Caco-2 (cell line): ENCODE measurements around the gene ARHGAP29. TPM values are rescaled to one million over a fixed set of nuclear protein-coding genes. Genes with fewer than 3 reads are reported as not detected.

Experiments used
- BruUV-seq: library from RNA; stranded (reverse); fragments of 400-500 nt; replicated peaks from 2 replicates; lab custom pipeline; 2021; lab: Mats Ljungman, UMichigan
- CTCF ChIA-PET: fragments of 300-600 bp; sonication (Branson Sonifier 250); formaldehyde crosslinking; loops from one replicate; lab custom pipeline; 2022; ENCODE audit warnings: antibody characterized with exemption; lab: Charles Lee
- POLR2A ChIA-PET: fragments of 300-600 bp; sonication (Branson Sonifier 250); formaldehyde crosslinking; loops from one replicate; lab custom pipeline; 2022; ENCODE audit warnings: antibody characterized with exemption; lab: Charles Lee
- DNase-seq, 2 experiments: peaks; one replicate each; pipeline versions ENCODE4 v3.0.0 to v3.0.0-alpha.2; 2020 to 2022
- H3K27me3 ChIP-seq: replicated peaks from 2 replicates; pipeline ENCODE4 v1.6.0; 2011; ENCODE audit warnings: low read length; ENCODE audit not compliant: control insufficient read depth, insufficient read depth
- H3K36me3 ChIP-seq: 2 replicates; pipeline ENCODE4 v1.5.1; 2011; ENCODE audit warnings: low read length; ENCODE audit not compliant: control insufficient read depth, insufficient read depth
- H3K4me1 ChIP-seq: fragments of 250-450 bp; sonication (Bioruptor Pico); 2 replicates; pipeline ENCODE4 v1.5.1; 2020; ENCODE audit warnings: mild to moderate bottlenecking
- H3K4me3 ChIP-seq: 2 replicates; pipeline ENCODE4 v1.5.1; 2011; ENCODE audit warnings: low read depth, mild to moderate bottlenecking, control low read depth, low read length
- H3K9me3 ChIP-seq: fragments of 250-450 bp; sonication (Bioruptor Pico); 2 replicates; pipeline ENCODE4 v1.5.1; 2020; ENCODE audit warnings: mild to moderate bottlenecking, moderate library complexity
- H3K27ac Mint-ChIP-seq: one replicate; pipeline ENCODE4 v1.8.0; 2022; ENCODE audit warnings: mixed read lengths; ENCODE audit not compliant: unreplicated experiment
- H3K27me3 Mint-ChIP-seq: one replicate; pipeline ENCODE4 v1.8.0; 2022; ENCODE audit warnings: mixed read lengths; ENCODE audit not compliant: insufficient read depth, unreplicated experiment
- H3K36me3 Mint-ChIP-seq: one replicate; pipeline ENCODE4 v1.8.0; 2022; ENCODE audit warnings: mild to moderate bottlenecking, mixed read lengths; ENCODE audit not compliant: insufficient read depth, unreplicated experiment
- H3K4me1 Mint-ChIP-seq: one replicate; pipeline ENCODE4 v1.8.0; 2022; ENCODE audit warnings: low read depth, mixed read lengths; ENCODE audit not compliant: unreplicated experiment
- H3K4me3 Mint-ChIP-seq: one replicate; pipeline ENCODE4 v1.8.0; 2022; ENCODE audit warnings: mild to moderate bottlenecking, moderate library complexity, mixed read lengths; ENCODE audit not compliant: unreplicated experiment
- H3K9me3 Mint-ChIP-seq: one replicate; pipeline ENCODE4 v1.8.0; 2022; ENCODE audit warnings: mixed read lengths; ENCODE audit not compliant: unreplicated experiment
- CTCF ChIP-seq, 2 experiments: fragments of 200-600 bp in 1 of 2; IDR thresholded peaks; 1 replicate in 1 of 2; 2 replicates in 1 of 2; pipeline versions ENCODE4 v1.5.1 to v1.8.0; 2011 to 2022; ENCODE audit warnings: antibody characterized with exemption in 1 of 2, control low read depth in 1 of 2, inconsistent platforms in 1 of 2, low read depth in 1 of 2, low read length in 1 of 2, mild to moderate bottlenecking in 1 of 2, moderate library complexity in 1 of 2; ENCODE audit not compliant: insufficient read depth in 1 of 2, severe bottlenecking in 1 of 2, unreplicated experiment in 1 of 2
- intact Hi-C: fragments of 100-400 bp; cut with micrococcal nuclease; formaldehyde crosslinking; loops from one replicate; pipeline ENCODE4 v1.10.0; 2022; ENCODE audit not compliant: unreplicated experiment
- total RNA-seq: library from RNA; stranded (reverse); gene quantifications from 2 replicates; pipeline ENCODE4 v1.2.3, GENCODE V29; 2022

The ARHGAP29 gene
- total RNA-seq, 1 experiment from 2014 or later, result 30.3 TPM

DNA sequence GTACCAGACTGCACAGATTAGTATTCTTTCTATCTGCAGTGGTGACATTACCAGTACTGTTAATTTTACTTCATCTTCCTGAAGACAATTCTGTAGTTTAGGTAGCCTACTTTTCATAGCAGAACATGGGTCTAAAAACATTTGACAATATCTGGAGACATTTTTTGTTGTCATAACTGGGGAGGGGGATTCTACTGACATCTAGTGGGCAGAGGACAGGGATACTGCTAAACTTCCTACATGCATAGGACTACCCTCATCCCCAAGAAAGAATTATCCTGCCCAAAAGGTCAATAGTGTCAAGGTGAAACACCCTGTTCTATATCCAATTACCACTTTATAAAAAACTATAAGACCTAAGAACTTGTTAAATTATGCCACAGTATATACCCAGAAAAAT lies 3.4 kb upstream of the ARHGAP29 start:
- no peaks in the 10 kb centered on the region for H3K36me3 ChIP-seq
- no peak overlapping the region for H3K27ac Mint-ChIP-seq
- H3K27me3 Mint-ChIP-seq, result no peaks in the 10 kb centered on the region
- peaks cover 29% of the 10 kb centered on the region for H3K4me1 ChIP-seq
- peak in 1 of 2 experiments; percentile 49 for DNase-seq
- CTCF ChIA-PET, result interaction anchor here (1.7 kb wide), 1 partner anchor 195 kb away, joined by 5 read pairs; no protein-coding TSS in a partner anchor
- H3K27me3 ChIP-seq, result no peaks in the 10 kb centered on the region
- peak; percentile 50 to 71 for TF ChIP-seq CTCF (IDR thresholded peaks at IDR 0.05; ENCODE audit: insufficient read depth in 1 of 2, low read depth in 1 of 2, low read length in 1 of 2, severe bottlenecking in 1 of 2, unreplicated experiment in 1 of 2)
- intact Hi-C loops, result loop anchor here (1.0 kb wide), 2 partner anchors 180 to 196 kb away; no protein-coding TSS in a partner anchor
- peaks cover 38% of the 10 kb centered on the region for H3K4me1 Mint-ChIP-seq
- no peak overlapping the region for H3K4me3 Mint-ChIP-seq
- no peaks in the 10 kb centered on the region for H3K9me3 ChIP-seq
- no TSS peak for BruUV-seq
- H3K36me3 Mint-ChIP-seq, result peaks cover 17% of the 10 kb centered on the region
- POLR2A ChIA-PET, result no interaction called here
- H3K9me3 Mint-ChIP-seq, result no peaks in the 10 kb centered on the region
- no peak overlapping the region for H3K4me3 ChIP-seq

DNA sequence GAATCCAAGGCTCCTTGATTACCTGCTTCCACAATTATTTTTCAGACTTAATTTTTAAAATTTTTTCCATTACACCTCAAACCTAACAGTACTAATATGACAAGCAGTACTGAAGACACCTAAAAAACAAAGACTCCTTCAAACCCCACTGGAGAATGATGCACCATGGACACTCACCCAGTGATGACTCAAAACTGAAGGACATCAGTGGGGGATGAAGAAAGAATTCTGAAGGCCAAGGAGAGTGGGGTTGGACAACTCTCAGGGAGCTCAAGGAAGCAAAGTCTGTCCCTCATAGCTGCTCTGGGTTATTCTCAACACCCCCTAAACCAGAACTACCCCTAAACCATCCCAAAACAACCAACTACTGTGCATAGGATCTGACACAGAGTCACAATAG lies 2.4 kb upstream of the ARHGAP29 start:
- no peaks in the 10 kb centered on the region for H3K9me3 ChIP-seq
- peaks cover 30% of the 10 kb centered on the region for H3K4me1 ChIP-seq
- no peak overlapping the region for H3K4me3 ChIP-seq
- Mint-ChIP-seq H3K36me3 (peaks cover 20% of the 10 kb centered on the region), H3K27ac (peak overlapping the region; percentile 1), H3K27me3 (no peaks in the 10 kb centered on the region), H3K4me3 (no peak overlapping the region), H3K4me1 (peaks cover 36% of the 10 kb centered on the region), H3K9me3 (no peaks in the 10 kb centered on the region)
- no peak for DNase-seq
- no peaks in the 10 kb centered on the region for H3K27me3 ChIP-seq
- TF ChIP-seq CTCF (IDR thresholded peaks at IDR 0.05; ENCODE audit: insufficient read depth in 1 of 2, low read depth in 1 of 2, low read length in 1 of 2, severe bottlenecking in 1 of 2, unreplicated experiment in 1 of 2), result no peak
- no TSS peak for BruUV-seq
- intact Hi-C loops, result loop anchor here (1.0 kb wide), 2 partner anchors 178 to 194 kb away; no protein-coding TSS in a partner anchor
- no peaks in the 10 kb centered on the region for H3K36me3 ChIP-seq
- CTCF ChIA-PET, result interaction anchor here (1.7 kb wide), 1 partner anchor 194 kb away, joined by 5 read pairs; no protein-coding TSS in a partner anchor
- POLR2A ChIA-PET, result no interaction called here

DNA sequence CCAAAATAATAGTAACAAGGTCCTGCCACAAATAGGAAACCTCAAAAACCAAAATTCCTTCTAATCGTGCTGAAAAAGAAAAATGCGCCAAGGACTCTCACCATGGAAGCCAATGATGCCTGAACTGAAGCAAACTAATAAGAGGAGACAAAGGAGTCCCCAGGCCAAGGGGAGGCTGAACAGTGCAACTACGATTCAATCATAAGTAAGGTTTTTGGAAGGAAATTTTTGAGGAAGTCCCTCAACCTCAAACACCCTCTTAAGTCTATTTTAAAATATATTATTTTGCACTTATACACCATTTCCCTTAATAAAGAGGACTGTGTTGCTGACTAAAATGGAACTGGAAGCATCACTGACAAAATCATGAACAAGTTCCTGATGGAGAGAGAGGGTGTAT lies 1.7 kb upstream of the ARHGAP29 start:
- ChIA-PET POLR2A (no interaction called here), CTCF (interaction anchor here (0.7 to 1.7 kb wide), 2 partner anchors 91 to 193 kb away, joined by 3 to 5 read pairs; no protein-coding TSS in a partner anchor)
- Mint-ChIP-seq H3K4me3 (peak overlapping the region; percentile 8), H3K27ac (peak overlapping the region; percentile 1), H3K36me3 (peaks cover 20% of the 10 kb centered on the region), H3K9me3 (no peaks in the 10 kb centered on the region), H3K27me3 (no peaks in the 10 kb centered on the region), H3K4me1 (peaks cover 39% of the 10 kb centered on the region)
- Histone ChIP-seq H3K9me3 (no peaks in the 10 kb centered on the region), H3K27me3 (no peaks in the 10 kb centered on the region), H3K36me3 (no peaks in the 10 kb centered on the region), H3K4me1 (peaks cover 36% of the 10 kb centered on the region), H3K4me3 (no peak overlapping the region)
- no peak for DNase-seq
- TF ChIP-seq CTCF (IDR thresholded peaks at IDR 0.05; ENCODE audit: insufficient read depth in 1 of 2, low read depth in 1 of 2, low read length in 1 of 2, severe bottlenecking in 1 of 2, unreplicated experiment in 1 of 2), result no peak
- BruUV-seq, result no TSS peak
- intact Hi-C loops, result no loop called here
